Hepatic stellate cell (primary cell): ENCODE results near the gene CARMIL3.
"Not testable (repeated sequence)": the region's sequence is repeated elsewhere in the genome, so short reads cannot be mapped to it uniquely, and the experiment has no call there.

Experiments used
- DNase-seq: peaks from one replicate; pipeline ENCODE4 v3.0.0; 2011; ENCODE audit warnings: low spot score

Gene CARMIL3

DNA sequence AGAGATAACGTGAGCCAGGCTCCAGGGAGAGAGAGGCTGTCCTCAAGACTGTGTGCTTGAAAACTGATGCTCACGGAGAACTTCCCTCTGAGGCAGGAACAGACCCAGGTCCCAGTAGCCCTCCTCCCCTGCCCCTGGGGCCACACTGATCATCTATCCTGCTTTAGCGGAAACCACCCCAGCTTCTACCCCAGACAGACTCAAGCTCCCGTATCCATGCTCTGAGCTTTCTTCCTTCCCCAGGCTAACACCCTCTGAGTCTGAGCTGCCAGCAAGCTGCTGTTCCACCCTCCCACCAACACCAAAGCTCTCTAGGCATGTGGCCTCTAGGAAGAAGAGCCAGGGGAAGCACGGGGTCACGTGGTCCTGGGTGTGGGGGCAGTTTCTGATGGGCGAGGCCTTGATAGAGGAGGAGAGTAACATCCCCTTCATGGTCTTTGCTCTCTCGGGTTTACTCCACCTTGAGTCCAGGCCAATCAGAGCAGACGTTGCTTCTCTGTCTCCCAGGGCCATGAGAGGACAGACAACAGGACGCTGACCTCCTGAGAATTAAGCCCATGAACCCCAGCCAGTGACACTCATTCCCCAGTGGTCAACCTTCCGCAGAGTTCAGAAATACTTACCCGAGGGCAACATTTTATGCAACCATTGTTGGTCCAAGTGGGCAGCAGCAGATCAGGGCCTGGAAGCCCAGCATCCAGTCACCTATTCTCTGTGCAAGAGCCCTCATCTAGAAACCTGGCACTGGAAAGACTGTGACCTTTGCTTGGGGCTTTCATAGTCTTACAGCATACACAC, 43.7 kb downstream of the CARMIL3 start:
- peak; percentile 77 for DNase-seq

DNA sequence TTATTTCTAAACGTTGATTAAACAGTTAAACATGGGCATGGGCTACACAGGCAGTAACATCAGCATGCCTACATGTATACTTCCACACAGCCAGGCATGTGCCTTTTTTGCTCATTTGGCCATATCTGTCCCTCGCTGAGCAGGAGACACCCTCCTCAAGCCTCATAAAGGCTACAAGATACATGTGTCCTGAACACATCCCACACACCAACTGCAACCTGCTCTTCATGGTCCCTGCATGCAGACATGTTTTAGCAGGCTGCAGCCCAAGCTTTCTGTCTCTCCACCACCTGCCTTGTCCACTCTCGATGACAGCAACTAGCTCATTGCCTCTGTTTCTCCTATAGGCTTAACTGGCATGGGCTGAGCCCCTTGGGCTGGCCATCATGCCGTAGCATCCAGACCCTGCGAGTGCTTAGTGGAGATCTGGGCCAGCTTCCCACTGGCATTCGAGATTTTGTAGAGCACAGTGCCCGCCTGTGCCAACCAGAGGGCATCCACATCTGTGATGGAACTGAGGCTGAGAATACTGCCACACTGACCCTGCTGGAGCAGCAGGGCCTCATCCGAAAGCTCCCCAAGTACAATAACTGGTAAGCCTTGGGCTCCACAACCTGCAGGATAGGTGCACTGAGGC, 44.9 kb downstream of the CARMIL3 start:
- no peak for DNase-seq

DNA sequence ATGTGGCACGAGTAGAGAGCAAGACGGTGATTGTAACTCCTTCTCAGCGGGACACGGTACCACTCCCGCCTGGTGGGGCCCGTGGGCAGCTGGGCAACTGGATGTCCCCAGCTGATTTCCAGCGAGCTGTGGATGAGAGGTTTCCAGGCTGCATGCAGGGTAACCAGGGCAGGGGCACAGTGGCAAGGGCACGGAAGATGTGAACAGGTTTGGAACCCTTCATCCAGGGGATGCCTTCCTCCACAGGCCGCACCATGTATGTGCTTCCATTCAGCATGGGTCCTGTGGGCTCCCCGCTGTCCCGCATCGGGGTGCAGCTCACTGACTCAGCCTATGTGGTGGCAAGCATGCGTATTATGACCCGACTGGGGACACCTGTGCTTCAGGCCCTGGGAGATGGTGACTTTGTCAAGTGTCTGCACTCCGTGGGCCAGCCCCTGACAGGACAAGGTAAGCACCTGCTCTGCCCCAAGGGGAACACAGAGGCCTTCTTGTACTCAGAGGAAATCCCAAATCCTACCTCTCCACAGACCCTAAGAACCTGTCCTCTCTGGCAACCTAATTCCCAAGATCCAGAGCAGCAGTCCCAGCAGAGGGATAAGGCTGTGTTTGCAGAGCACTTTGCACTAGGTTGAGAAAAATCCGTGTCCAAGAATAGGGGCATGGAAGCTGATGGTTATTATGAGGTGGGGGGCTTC, 46.6 kb downstream of the CARMIL3 start:
- DNase-seq = no peak

DNA sequence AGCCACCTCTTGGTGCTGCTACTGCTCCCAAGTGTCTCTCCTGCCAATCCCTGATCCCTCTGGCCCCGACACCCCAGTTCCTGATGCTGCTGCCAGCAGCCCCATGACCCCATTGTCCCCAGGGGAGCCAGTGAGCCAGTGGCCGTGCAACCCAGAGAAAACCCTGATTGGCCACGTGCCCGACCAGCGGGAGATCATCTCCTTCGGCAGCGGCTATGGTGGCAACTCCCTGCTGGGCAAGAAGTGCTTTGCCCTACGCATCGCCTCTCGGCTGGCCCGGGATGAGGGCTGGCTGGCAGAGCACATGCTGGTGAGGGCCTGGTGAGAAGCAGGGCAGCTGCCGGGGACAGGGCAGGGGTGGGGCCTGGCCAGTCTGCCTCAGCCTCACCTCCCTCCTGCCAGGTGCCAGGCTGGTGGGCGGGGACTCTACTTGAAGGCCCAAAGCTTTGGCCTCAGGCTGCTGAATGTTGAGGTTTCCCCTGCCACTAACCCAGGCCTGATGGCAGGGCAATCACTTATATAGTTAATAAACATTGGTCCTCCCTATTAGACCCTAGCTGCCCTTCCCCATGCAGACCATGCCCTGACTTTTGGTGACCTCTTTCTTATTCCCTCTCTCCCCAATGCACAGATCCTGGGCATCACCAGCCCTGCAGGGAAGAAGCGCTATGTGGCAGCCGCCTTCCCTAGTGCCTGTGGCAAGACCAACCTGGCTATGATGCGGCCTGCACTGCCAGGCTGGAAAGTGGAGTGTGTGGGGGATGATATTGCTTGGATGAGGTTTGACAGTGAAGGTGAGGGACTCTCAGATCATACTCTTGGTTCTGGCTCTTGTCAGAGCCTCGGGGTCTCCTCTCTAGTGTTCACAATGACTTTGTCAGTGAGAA, 47.4 kb downstream of the CARMIL3 start:
- no peak for DNase-seq

DNA sequence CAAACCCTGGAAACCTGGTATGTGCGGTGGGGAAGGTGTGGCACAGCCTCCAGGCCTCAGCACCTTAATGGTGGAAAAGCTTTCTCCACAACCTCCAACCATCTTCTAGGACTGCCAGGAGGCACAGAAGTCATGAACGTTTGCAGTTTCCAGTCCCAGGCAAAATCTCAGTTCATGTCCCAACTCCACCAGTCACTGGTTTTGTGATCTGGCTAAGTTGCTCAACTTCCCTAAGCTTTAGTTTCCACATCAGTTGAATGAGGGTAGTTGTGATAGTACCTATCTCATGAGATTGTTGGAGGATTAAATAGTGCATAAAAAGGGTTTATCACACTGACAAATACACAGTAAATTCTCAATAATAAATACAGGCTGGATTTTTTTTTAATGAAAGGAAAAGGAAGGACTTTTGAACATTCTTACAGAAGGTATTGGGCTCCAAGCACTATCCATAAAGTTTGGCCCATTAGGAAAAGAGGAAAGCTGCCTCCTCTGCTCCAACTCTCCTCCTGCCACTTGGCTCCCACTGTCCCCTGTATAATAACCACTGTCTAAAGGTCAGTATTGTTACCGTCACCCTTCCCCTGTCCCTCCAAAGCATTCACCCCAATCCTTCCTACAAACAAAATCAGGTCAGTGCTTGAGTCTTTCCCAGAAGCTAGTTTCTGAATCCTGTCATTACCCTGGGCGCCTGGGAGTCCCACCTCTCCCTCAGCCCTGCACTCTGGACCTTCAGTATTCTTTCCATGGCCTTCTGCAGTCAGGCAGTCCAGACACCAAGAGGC, 48.6 kb downstream of the CARMIL3 start:
- no peak for DNase-seq

DNA sequence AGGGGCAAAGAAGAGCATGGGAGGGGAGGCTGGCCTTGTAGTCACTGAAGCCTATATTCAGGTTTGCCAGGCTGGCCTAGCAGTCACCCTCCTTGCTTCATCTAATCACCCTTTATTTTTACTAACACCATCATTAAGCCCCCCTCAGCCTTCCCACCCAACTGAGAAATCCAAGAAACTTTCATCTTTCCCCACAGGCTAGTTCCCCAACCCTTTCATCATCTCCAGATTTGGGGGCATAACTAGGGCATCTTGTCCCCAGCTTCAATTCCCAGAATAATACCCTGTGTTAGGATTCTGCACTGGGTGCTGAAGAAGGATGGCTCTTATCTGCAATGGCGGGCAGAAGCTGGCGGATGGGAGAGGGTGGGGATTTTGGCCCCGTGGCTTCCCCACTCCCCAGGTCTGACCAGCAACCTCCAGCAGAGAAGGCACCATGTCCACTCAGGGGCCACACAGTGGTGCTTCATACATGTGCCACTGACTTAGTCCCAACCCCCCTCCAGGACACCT, 49.2 kb downstream of the CARMIL3 start:
- no peak for DNase-seq

DNA sequence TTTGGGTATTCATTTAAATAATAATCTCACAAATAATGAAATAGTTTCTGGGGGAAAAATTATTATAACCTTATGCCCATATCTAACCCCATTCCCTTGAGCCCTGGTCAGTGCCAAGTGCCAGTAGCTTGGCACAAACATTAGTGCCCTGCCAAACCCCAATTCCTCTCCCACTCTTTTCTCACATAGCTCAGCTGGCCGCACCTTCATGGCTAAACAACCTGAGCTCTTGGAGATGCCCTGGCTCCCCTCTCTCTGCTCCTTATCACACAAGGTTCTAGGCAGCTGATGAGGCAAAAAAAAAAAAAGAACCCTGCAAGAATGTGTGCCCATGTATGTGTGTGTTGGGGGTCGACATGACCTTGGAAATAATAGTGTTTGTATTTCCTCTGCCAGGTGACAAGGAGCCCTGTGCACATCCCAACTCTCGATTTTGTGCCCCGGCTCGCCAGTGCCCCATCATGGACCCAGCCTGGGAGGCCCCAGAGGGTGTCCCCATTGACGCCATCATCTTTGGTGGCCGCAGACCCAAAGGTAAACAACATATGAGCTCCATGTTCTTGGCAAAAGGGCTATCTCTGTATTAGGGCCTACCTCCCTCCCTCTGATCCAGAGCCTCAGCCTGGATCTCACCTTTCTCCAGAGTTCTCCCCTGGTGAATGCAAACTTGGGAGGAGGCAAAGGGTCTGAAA, 50.7 kb downstream of the CARMIL3 start:
- no peak for DNase-seq

DNA sequence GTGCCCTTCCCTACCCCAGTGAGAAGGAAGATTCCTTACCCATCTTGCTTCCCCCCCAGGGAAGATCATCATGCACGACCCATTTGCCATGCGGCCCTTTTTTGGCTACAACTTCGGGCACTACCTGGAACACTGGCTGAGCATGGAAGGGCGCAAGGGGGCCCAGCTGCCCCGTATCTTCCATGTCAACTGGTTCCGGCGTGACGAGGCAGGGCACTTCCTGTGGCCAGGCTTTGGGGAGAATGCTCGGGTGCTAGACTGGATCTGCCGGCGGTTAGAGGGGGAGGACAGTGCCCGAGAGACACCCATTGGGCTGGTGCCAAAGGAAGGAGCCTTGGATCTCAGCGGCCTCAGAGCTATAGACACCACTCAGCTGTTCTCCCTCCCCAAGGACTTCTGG, 51.6 kb downstream of the CARMIL3 start:
- no peak for DNase-seq

DNA sequence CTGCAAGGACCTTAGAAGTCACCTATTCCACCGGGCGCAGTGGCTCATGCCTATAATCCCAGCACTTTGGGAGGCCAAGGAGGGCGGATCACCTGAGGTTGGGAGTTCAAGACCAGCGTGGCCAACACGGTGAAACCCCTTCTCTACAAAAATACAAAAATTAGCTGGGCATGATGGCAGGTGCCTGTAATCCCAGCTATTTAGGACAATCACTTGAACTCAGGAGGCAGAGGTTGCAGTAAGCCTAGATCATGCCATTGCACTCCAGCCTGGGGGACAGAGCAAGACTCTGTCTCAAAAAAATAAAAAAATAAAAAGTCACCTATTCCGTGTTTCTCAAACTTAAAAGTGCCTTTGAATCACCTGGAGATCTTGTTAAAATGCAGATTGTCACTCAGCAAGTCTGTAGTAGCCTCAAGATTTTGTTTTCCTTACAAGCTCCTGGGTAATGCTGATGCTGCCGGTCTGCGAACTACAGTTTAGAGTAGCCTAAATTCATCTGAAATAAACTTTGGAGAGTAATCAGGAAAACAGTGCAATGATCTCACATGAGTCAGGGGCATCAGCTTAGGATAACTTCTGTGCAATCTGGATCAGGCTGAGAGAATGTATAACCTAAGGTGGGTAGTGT, 53.9 kb downstream of the CARMIL3 start:
- DNase-seq = not testable (repeated sequence)

DNA sequence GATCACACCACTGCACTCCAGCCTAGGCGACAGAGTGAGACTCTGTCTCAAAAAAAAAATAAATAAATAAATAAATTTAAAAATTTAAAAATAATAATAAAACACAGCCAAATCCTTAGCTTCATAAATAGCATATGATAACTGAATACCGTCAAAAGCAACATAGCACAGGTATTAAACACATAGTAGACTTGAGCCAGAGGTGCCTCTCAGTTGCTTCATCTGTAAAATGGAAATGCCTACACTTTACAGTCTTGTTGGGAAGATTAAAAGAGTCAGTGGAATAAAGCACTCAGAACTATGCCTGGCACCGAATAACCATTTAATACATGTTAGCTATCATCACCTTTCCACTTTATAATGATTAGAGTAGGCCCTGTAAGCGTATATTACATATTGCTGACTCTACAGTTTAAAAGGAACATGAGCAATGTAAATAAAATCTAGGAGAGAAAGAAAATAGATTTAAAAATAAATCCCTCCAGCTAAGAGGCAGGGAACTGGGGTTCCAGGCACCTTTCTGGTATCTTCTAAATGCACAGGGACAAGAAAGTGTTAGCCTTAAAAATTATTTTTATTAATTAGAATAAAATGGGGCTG, 55.0 kb downstream of the CARMIL3 start:
- no peak for DNase-seq

DNA sequence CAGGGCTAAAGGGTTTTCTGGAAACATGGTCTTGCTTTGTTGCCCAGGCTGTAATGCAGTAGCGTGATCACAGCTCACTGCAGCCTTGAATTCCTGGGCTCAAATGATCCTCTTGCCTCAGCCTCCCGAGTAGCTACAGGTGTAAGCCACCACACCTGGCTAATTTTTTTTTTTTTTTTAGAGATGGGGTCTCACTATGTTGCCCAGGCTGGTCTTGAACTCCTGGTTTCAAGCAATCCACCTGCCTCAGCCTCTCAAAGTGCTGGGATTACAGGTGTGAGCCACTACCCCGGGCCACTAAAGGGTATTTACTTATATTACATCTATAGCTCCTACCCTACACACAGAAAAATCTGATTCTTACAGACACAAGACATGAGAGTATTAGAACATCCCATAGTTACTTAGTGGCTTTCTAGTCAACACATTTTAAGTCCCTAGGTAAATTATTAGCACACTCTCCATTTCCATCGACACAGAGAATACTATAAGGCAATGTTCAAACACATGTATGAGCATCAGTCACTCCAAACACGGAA, 56.6 kb downstream of the CARMIL3 start:
- DNase-seq = no peak

DNA sequence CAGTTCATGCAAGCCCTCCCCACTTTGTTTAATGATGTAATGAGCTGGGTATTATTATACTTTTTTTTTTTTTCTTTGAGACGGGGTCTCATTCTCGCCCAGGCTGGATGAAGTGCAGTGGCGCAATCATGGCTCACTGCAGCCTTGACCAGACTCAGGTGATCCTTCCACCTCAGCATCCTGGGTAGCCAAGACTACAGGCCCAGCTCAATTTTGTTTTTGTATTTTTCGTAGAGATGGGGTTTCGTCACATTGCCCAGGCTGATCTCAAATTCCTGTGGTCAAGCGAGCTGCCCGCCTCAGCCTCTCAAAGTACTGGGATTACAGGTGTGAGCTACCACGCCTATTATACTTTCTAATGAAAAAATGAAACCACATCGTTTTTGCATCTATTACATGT, 58.3 kb downstream of the CARMIL3 start:
- DNase-seq = no peak

DNA sequence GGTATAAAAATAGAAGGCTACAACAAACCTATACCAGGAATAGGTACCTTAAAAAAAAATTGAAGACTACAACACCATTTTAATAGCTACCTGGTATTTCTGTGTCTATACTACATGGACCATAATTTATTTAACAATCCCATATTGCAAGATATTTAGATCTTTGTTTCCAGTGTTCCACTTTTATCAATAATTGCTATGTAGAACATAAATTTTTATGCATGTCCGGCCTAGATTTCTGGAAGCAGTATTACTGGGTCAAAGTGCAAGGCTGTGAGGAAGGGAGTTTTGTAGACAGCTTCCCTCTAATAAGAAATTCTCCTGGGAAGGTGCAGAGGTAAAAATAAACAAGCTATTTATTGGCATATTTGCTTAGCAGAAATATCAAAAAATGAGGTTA, 58.7 kb downstream of the CARMIL3 start:
- no peak for DNase-seq

DNA sequence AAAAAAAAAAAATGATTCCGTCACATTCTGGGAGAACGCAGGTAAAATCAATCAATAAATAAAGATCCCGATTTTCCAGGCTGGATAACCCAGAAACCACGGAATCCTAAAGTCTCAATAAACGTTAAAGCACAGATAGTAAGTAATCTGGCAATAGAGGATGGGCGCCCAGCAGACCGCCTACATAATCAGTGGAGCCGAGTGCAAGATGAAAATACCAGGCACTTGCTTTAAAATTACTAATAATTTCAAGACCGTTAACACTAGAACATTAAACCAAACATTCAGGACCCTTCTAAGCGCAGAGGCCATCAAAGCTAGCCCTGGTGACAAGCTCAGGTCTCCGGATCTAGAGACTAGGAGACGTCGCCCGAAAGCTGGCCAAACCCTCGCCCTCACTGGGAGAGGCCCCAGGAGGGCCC, 61.6 kb downstream of the CARMIL3 start:
- DNase-seq = no peak

DNA sequence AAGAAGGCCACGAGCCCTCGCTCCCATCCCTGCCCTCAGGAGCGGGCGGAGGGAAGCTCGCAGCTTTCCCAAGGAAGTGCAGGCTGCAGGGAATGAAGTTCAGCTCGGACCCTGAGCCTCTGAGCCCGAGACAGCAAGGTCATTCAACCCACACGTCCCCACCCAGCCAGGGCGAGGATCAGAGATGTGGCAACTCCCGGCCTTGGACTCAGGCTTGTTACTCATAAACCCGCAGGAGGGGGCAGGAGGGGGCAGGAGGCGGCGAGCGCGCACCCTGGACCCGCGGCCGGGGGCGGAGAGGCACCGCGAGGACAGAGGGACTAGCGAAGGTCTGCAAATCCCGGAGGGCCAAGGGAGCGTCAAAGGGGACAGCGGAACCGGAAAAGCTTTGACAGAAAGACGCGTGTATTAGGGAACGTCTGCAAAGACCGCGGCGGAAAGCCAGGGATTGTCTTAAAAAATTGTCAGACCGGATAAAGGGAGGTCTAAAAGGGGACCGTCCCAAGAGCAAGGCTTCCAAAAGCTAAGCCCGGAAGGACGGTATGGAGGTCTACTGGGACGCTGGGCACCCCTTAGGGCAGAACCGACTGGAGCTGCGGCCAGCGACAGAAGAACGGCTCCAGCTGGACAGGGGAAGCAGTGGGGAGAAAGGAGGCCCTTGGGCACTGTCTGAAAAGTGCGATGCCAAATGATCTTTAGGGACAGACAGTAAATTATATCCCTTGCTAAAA, 62.2 kb downstream of the CARMIL3 start:
- peak; percentile 81 for DNase-seq

DNA sequence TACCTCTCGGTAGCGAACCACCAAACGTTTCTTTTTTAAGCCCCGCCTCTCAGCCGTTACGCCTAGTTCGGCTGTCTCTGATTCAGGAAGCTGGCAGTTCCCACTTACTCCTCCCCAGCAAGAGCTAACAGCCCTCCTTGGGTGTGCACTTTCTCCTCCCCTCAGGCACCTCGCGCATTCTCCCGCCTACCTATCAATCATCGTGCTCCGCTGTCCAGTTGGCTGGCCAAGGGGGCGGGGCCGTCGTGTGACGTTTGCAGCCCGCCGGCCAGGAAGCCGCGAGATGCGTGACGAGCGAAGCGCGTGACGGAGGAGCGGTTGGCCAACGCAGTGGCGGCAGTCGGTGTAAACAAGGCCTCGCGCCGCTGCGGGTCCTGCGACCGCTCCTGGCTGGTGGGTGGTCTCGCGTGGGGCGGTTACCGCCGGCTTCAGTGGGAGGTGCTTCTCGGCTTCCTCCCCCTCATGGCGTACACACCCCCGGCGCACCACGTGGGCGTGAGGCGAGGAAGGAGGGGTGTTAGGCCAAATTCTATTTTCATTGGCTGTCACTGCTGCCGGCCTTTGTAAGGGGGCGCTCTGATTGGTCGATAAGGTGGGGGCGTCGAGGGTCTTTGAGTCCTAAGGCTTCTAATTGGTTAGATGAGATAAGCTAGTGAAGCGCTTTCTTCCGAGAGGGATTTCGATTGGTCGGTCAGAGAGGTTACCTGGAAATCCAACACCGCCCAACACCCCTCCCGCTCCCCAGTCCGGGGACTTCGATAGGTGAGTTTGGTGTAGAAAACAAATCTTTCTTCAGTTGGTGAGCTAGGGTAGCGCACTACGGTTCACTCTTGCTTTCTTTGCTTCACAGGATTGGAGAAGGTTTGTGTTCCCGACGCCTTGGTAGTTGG, 63.0 kb downstream of the CARMIL3 start, which contains the start of the genes DCAF11 and NRL:
DCAF11 (plus strand) TSS at position 246 of the 890 bp plus-strand sequence. CDS start 818 bp downstream, outside the sequence.
NRL (minus strand) TSS at position 418 of the 890 bp plus-strand sequence. CDS start 32,101 bp downstream, outside the sequence.
- peak; percentile 99 for DNase-seq
